Stimulated activated CD8-positive, alpha-beta memory T cell treated with anti-CD3 and anti-CD28 coated beads, Interleukin-15, amount 100 ng/mL, for 4 hours (primary cell): ENCODE data around the gene SBNO2.

Source experiments
- DNase-seq, 2 donors: peaks; one replicate each; pipeline ENCODE4 v3.0.0-alpha.2; 2020; ENCODE audit warnings: low read depth in 2 of 2

Gene SBNO2

GRCh38 chr19:1070931-1071791, 102.9 kb downstream of the SBNO2 start:
- no peak for DNase-seq

GRCh38 chr19:1070576-1070930, 103.5 kb downstream of the SBNO2 start:
- no peak for DNase-seq

GRCh38 chr19:1069009-1069779, 104.9 kb downstream of the SBNO2 start:
- peak; percentile 41 for DNase-seq

- no peak for DNase-seq
These were observed 105.8 kb downstream of the SBNO2 start for GRCh38 chr19:1068009-1069001.

- DNase-seq = peak in 1 of 2 donors; percentile 38
These were observed 106.6 kb downstream of the SBNO2 start for GRCh38 chr19:1067341-1067957.

GRCh38 chr19:1066748-1067340, 107.2 kb downstream of the SBNO2 start, which contains the start of gene ARHGAP45:
TSS of gene ARHGAP45 (plus strand) at chr19:1067167. CDS start at chr19:1067406, 239 bp downstream.
- DNase-seq = peak; percentile 68 to 78

- DNase-seq = no peak
These were observed 107.8 kb downstream of the SBNO2 start for GRCh38 chr19:1066251-1066747.

GRCh38 chr19:1065606-1066109, 108.4 kb downstream of the SBNO2 start:
- no peak for DNase-seq

GRCh38 chr19:1064661-1065605, 109.1 kb downstream of the SBNO2 start:
- peak; percentile 45 to 56 for DNase-seq

GRCh38 chr19:1063909-1064660, 110.0 kb downstream of the SBNO2 start:
- no peak for DNase-seq

GRCh38 chr19:1063030-1063908, 110.8 kb downstream of the SBNO2 start:
- no peak for DNase-seq

GRCh38 chr19:1062387-1063029, 111.6 kb downstream of the SBNO2 start:
- no peak for DNase-seq

GRCh38 chr19:1061987-1062386, 112.1 kb downstream of the SBNO2 start:
- DNase-seq = no peak

- no peak for DNase-seq
These were observed 113.4 kb downstream of the SBNO2 start for GRCh38 chr19:1060689-1061088.

- no peak for DNase-seq
These were observed 116.0 kb downstream of the SBNO2 start for GRCh38 chr19:1058112-1058511.
